A549 (cell line): Measurements from ENCODE around the gene SWT1. TPM values are rescaled to one million over a fixed set of nuclear protein-coding genes. Genes with fewer than 3 reads are reported as not detected.

ENCODE experiments used
- ATAC-seq, 2 experiments: fragments of 200-7000 bp in 1 of 2; fragments of >200 bp in 1 of 2; cut with Nextera tagmentation in 1 of 2; cut with Tn5 transposase in 1 of 2; 3 replicates each; pipeline versions ENCODE4 v1.8.0 to v1.9.1; 2018 to 2020; ENCODE audit warnings: mild to moderate bottlenecking in 1 of 2, moderate library complexity in 1 of 2
- CTCF ChIA-PET: fragments of 300-600 bp; sonication (Branson Sonifier 250); formaldehyde crosslinking; extraction: SDS; loops from one replicate; lab custom pipeline; 2021; ENCODE audit warnings: antibody characterized with exemption, inconsistent platforms; lab: Yijun Ruan, JAX
- POLR2A ChIA-PET: fragments of 350-600 bp; formaldehyde crosslinking; extraction: SDS; loops from one replicate; lab custom pipeline; 2021; ENCODE audit warnings: antibody characterized with exemption, inconsistent platforms; lab: Yijun Ruan, JAX
- DNase-seq, 2 experiments: peaks; one replicate each; pipeline versions ENCODE4 v3.0.0 to v3.0.0-alpha.2; 2011 to 2016; ENCODE audit warnings: low read depth in 1 of 2, low spot score in 1 of 2
- FAIRE-seq: peaks from 2 replicates; lab custom pipeline; 2011; peaks lifted over from hg19 to GRCh38; lab: Jason Lieb, UNC
- H3K27ac ChIP-seq, 2 experiments: fragments of >200 bp; sonication (Bioruptor Twin); formaldehyde crosslinking; 3 replicates each; pipeline ENCODE4 v1.5.1; 2016 to 2017
- H3K4me1 ChIP-seq: fragments of >200 bp; sonication (Bioruptor Twin); formaldehyde crosslinking; 3 replicates; pipeline ENCODE4 v1.6.1; 2016
- H3K4me2 ChIP-seq: fragments of >200 bp; sonication (Bioruptor Twin); formaldehyde crosslinking; 3 replicates; pipeline ENCODE4 v1.6.1; 2016
- H3K4me3 ChIP-seq: fragments of >200 bp; sonication (Bioruptor Twin); formaldehyde crosslinking; 3 replicates; pipeline ENCODE4 v1.5.1; 2016
- H3K9me3 ChIP-seq: fragments of >200 bp; sonication (Bioruptor Twin); formaldehyde crosslinking; 3 replicates; pipeline ENCODE4 v1.6.1; 2016
- BCL3 ChIP-seq: fragments of >200 bp; sonication (Bioruptor Twin); formaldehyde crosslinking; IDR thresholded peaks from 3 replicates; pipeline ENCODE4 v1.6.1; 2016
- BHLHE40 ChIP-seq: IDR thresholded peaks from 2 replicates; pipeline ENCODE4 v1.6.1; 2012; ENCODE audit warnings: low read depth, low read length, inconsistent platforms
- CBX2 ChIP-seq: fragments of 200-600 bp; sonication (generic); IDR thresholded peaks from 2 replicates; pipeline ENCODE4 v1.6.1; 2016; ENCODE audit warnings: low read depth, mild to moderate bottlenecking, borderline replicate concordance
- CEBPB ChIP-seq, 2 experiments: fragments of >200 bp in 1 of 2; sonication (Bioruptor Twin) in 1 of 2; formaldehyde crosslinking in 1 of 2; IDR thresholded peaks; 2 replicates each; pipeline ENCODE4 v1.6.1; 2012 to 2016
- E2F6 ChIP-seq: IDR thresholded peaks from 2 replicates; pipeline ENCODE4 v1.6.1; 2012; ENCODE audit warnings: low read depth, borderline replicate concordance
- EHF ChIP-seq: fragments of 250-450 bp; sonication (Bioruptor Pico); IDR thresholded peaks from 2 replicates; pipeline ENCODE4 v1.5.0; 2020; ENCODE audit warnings: mild to moderate bottlenecking
- EHMT2 ChIP-seq: fragments of 200-600 bp; sonication (generic); IDR thresholded peaks from 2 replicates; pipeline ENCODE4 v1.6.1; 2016; ENCODE audit warnings: antibody characterized with exemption, low read depth, mild to moderate bottlenecking, moderate library complexity
- FOSB ChIP-seq: fragments of 250-450 bp; sonication (Bioruptor Pico); IDR thresholded peaks from 2 replicates; pipeline ENCODE4 v1.5.0; 2020; ENCODE audit warnings: mild to moderate bottlenecking, moderate library complexity
- HEYL ChIP-seq: fragments of 250-450 bp; sonication (Bioruptor Pico); IDR thresholded peaks from 2 replicates; pipeline ENCODE4 v1.8.0; 2021; ENCODE audit warnings: mild to moderate bottlenecking, moderate library complexity
- HMGXB4 ChIP-seq: fragments of 250-450 bp; sonication (Bioruptor Pico); IDR thresholded peaks from 2 replicates; pipeline ENCODE4 v1.5.0; 2021; ENCODE audit warnings: mild to moderate bottlenecking, moderate library complexity, borderline replicate concordance
- HOXB13 ChIP-seq: fragments of 250-450 bp; sonication (Bioruptor Pico); IDR thresholded peaks from 2 replicates; pipeline ENCODE4 v1.5.0; 2020; ENCODE audit warnings: low read depth, mild to moderate bottlenecking, moderate library complexity
- HOXB5 ChIP-seq: fragments of 250-450 bp; sonication (Bioruptor Pico); IDR thresholded peaks from 2 replicates; pipeline ENCODE4 v1.5.0; 2020; ENCODE audit warnings: mild to moderate bottlenecking, moderate library complexity
- KDM5A ChIP-seq: fragments of 200-600 bp; sonication (generic); IDR thresholded peaks from 2 replicates; pipeline ENCODE4 v1.6.1; 2016; ENCODE audit warnings: antibody characterized with exemption, mild to moderate bottlenecking
- MAFK ChIP-seq: fragments of 450-650 bp; IDR thresholded peaks from 2 replicates; pipeline ENCODE4 v1.6.1; 2014; ENCODE audit not compliant: partially characterized antibody
- MAZ ChIP-seq: fragments of 150-350 bp; IDR thresholded peaks from 2 replicates; pipeline ENCODE4 v1.6.1; 2014; ENCODE audit warnings: antibody characterized with exemption, low read depth, low read length, borderline replicate concordance
- NR3C1 ChIP-seq: fragments of >200 bp; sonication (Bioruptor Twin); formaldehyde crosslinking; IDR thresholded peaks from 3 replicates; pipeline ENCODE4 v1.6.1; 2017
- POLR2A ChIP-seq: IDR thresholded peaks from 2 replicates; pipeline ENCODE4 v1.6.1; 2012; ENCODE audit warnings: mild to moderate bottlenecking, low read length
- RCOR1 ChIP-seq: fragments of 150-350 bp; IDR thresholded peaks from 2 replicates; pipeline ENCODE4 v1.6.1; 2014; ENCODE audit warnings: antibody characterized with exemption, low read length, low read depth
- TP53 ChIP-seq: fragments of 250-450 bp; sonication (Bioruptor Pico); IDR thresholded peaks from 2 replicates; pipeline ENCODE4 v1.5.0; 2021; ENCODE audit warnings: mild to moderate bottlenecking, moderate library complexity
- ZC3H11A ChIP-seq: fragments of 450-650 bp; IDR thresholded peaks from 2 replicates; pipeline ENCODE4 v1.6.1; 2014; ENCODE audit warnings: antibody characterized with exemption, mild to moderate bottlenecking
- ZFP36 ChIP-seq: fragments of 450-650 bp; IDR thresholded peaks from 2 replicates; pipeline ENCODE4 v1.6.1; 2014; ENCODE audit warnings: borderline replicate concordance; ENCODE audit not compliant: partially characterized antibody
- ZSCAN20 ChIP-seq: fragments of 250-450 bp; sonication (Bioruptor Pico); IDR thresholded peaks from 2 replicates; pipeline ENCODE4 v1.8.0; 2022; ENCODE audit warnings: mild to moderate bottlenecking, moderate library complexity
- WGBS: methylation state at CpG from one replicate; pipeline ENCODE4 v1.1.6; 2017; ENCODE audit errors: missing lambda C conversion rate; 5-methylcytosine and 5-hydroxymethylcytosine counted together
- polyA plus RNA-seq, 4 experiments: library from polyadenylated mRNA; depleted of rRNA in 3 of 4; stranded (reverse); fragments of >200 nt; fragmentation: RNase III in 1 of 4; extraction: RNeasy Plus Mini Kit Qiagen cat#74134 plus additional on column Dnase treatment in 1 of 4; gene quantifications; 2 replicates in 3 of 4; 3 replicates in 1 of 4; pipeline ENCODE4 v1.2.3, GENCODE V29; 2011 to 2017
- TF ChIP-seq, protein P1 (sequence below): fragments of >200 bp; sonication (Bioruptor Twin); formaldehyde crosslinking; IDR thresholded peaks from 2 replicates; pipeline ENCODE4 v1.6.1; 2016
- TF ChIP-seq, protein P2 (sequence below): fragments of 250-450 bp; sonication (Bioruptor Pico); IDR thresholded peaks from 2 replicates; pipeline ENCODE4 v1.5.0; 2020; ENCODE audit warnings: low read depth, mild to moderate bottlenecking, moderate library complexity

The SWT1 gene
- polyA plus RNA-seq, 2 of the 4 experiments (the other 2 are of a cell fraction) = 1.5 to 2.4 TPM

- POLR2A ChIA-PET = no interaction called here
- no peak overlapping the region for H3K4me3 ChIP-seq
- DNase-seq (no peak), ATAC-seq (no peak), FAIRE-seq (no peak)
- CTCF ChIA-PET = interaction anchor here (1.6 kb wide), 1 partner anchor 348 kb away, joined by 3 read pairs; no protein-coding TSS in a partner anchor
- no peak overlapping the region for H3K27ac ChIP-seq
- WGBS = 93% methylated on average over 2 of the region's 2 CpGs
- H3K9me3 ChIP-seq = no peaks in the 10 kb centered on the region
- TF ChIP-seq ZFP36 (no peak), FOSB (CRISPR knock-in tag) (no peak), BHLHE40 (no peak), EHMT2 (no peak), ZC3H11A (no peak), HMGXB4 (CRISPR knock-in tag) (no peak), TP53 (CRISPR knock-in tag) (no peak)
- TF ChIP-seq, protein P1, sequence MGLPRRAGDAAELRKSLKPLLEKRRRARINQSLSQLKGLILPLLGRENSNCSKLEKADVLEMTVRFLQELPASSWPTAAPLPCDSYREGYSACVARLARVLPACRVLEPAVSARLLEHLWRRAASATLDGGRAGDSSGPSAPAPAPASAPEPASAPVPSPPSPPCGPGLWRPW = no peak
- no peak overlapping the region for H3K4me2 ChIP-seq
- H3K4me1 ChIP-seq = no peaks in the 10 kb centered on the region
Measured at GRCh38 chr1:185297982-185298381, 141.0 kb downstream of the SWT1 start.

- FAIRE-seq (no peak), DNase-seq (no peak), ATAC-seq (no peak)
- Histone ChIP-seq H3K4me2 (no peak overlapping the region), H3K9me3 (no peaks in the 10 kb centered on the region), H3K4me1 (no peaks in the 10 kb centered on the region), H3K4me3 (no peak overlapping the region), H3K27ac (no peak overlapping the region)
- ChIA-PET POLR2A (no interaction called here), CTCF (interaction anchor here (0.6 to 0.9 kb wide), 2 partner anchors 154 to 370 kb away, joined by 3 read pairs; no protein-coding TSS in a partner anchor)
- no peak for TF ChIP-seq FOSB (CRISPR knock-in tag)
- 92% methylated on average over 6 of the region's 6 CpGs for WGBS
Measured at GRCh38 chr1:185300152-185300551, 143.2 kb downstream of the SWT1 start.

- TF ChIP-seq E2F6 (no peak), HOXB5 (CRISPR knock-in tag) (no peak), NR3C1 (no peak), CEBPB (IDR thresholded peaks at IDR 0.05) (no peak)
- 95% methylated on average over 3 of the region's 3 CpGs for WGBS
- POLR2A ChIA-PET = no interaction called here
- CTCF ChIA-PET = interaction anchor here (1.3 to 1.5 kb wide), 2 partner anchors 13 to 375 kb away, joined by 3 to 6 read pairs; no protein-coding TSS in a partner anchor
- Histone ChIP-seq H3K4me2 (no peak overlapping the region), H3K9me3 (no peaks in the 10 kb centered on the region), H3K4me3 (no peak overlapping the region), H3K4me1 (no peaks in the 10 kb centered on the region), H3K27ac (no peak overlapping the region)
- DNase-seq = no peak
- no peak for FAIRE-seq
- no peak for ATAC-seq
Measured at GRCh38 chr1:185305419-185305818, 148.5 kb downstream of the SWT1 start.

DNA sequence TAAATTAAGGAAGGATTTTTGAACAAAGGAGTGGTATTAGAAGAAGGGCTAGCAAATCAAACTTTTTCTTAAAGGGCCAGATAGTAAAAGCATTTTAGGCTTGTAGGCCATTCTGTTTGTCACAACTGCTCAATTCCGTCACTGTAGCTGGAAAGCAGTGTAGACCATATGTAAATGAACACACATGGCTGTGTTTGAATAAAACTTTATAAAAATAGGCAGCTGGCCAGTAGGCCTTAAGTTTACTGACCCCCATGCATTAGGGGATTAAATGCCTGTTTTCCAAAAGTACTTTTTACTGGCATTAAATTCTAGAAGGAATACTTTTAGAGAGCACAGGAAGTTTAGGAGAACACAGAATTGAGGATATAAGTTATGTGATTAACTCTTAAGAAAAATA, 151.2 kb downstream of the SWT1 start:
- TF ChIP-seq BHLHE40 (no peak), BCL3 (no peak), RCOR1 (no peak), MAFK (no peak), EHF (CRISPR knock-in tag) (no peak), POLR2A (no peak), CBX2 (no peak), HOXB13 (CRISPR knock-in tag) (no peak), KDM5A (no peak), ZSCAN20 (CRISPR knock-in tag) (no peak), FOSB (CRISPR knock-in tag) (no peak), TP53 (CRISPR knock-in tag) (no peak), HEYL (no peak), MAZ (no peak), HOXB5 (CRISPR knock-in tag) (no peak)
- TF ChIP-seq, protein P2, sequence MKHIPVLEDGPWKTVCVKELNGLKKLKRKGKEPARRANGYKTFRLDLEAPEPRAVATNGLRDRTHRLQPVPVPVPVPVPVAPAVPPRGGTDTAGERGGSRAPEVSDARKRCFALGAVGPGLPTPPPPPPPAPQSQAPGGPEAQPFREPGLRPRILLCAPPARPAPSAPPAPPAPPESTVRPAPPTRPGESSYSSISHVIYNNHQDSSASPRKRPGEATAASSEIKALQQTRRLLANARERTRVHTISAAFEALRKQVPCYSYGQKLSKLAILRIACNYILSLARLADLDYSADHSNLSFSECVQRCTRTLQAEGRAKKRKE (CRISPR knock-in tag) = no peak
- 94% methylated on average over 1 of the region's 1 CpG for WGBS
- no peak for ATAC-seq
- Histone ChIP-seq H3K4me2 (no peak overlapping the region), H3K27ac (no peak overlapping the region), H3K9me3 (no peaks in the 10 kb centered on the region), H3K4me1 (peaks cover 17% of the 10 kb centered on the region; the same call in 2 of the 3 replicates), H3K4me3 (no peak overlapping the region)
- DNase-seq = no peak
- ChIA-PET POLR2A (no interaction called here), CTCF (no interaction called here)
- FAIRE-seq = no peak
